ENCODE results near the gene MFSD6. TPM values are rescaled to one million over a fixed set of nuclear protein-coding genes. Genes with fewer than 3 reads are reported as not detected.

Gene MFSD6
- total RNA-seq, 3 donors from 2014 or later (not counting 1 experiment from before 2014, with no cell fraction given), result 36.7 to 50.5 (median 48.0) TPM

- H3K27me3 Mint-ChIP-seq (ENCODE audit: low read depth in 2 of 2), result no peaks in the 10 kb centered on the region
- no peak for ATAC-seq
- intact Hi-C loops (cut with micrococcal nuclease), result no loop called here
- no peak for DNase-seq
- H3K36me3 ChIP-seq (ENCODE audit: control insufficient read depth, insufficient read depth, low read length), result no peaks in the 10 kb centered on the region
- peaks cover 8% of the 10 kb centered on the region for H3K4me1 ChIP-seq (ENCODE audit: control insufficient read depth, insufficient read depth, low read length)
- WGBS (ENCODE audit: insufficient coverage), result 100% methylated on average over 3 of the region's 3 CpGs
- H3K27ac ChIP-seq (ENCODE audit: low read length), result no peak overlapping the region
- H3K4me3 ChIP-seq (ENCODE audit: low read length), result no peak overlapping the region
- H3K27ac Mint-ChIP-seq, result peak overlapping the region in 1 of 2 donors; percentile 8
- TF ChIP-seq CTCF (IDR thresholded peaks at IDR 0.05), result no peak
- H3K4me1 Mint-ChIP-seq, result peaks cover 69 to 71% of the 10 kb centered on the region in 2 donors
- H3K27me3 ChIP-seq (ENCODE audit: control insufficient read depth, insufficient read depth, low read length), result no peaks in the 10 kb centered on the region
- H3K36me3 Mint-ChIP-seq, result no peaks in the 10 kb centered on the region
- H3K9me3 Mint-ChIP-seq, result no peaks in the 10 kb centered on the region
- H3K4me3 Mint-ChIP-seq, result no peak overlapping the region
- no peaks in the 10 kb centered on the region for H3K9me3 ChIP-seq (ENCODE audit: control insufficient read depth, insufficient read depth, low read length)
Observed at GRCh38 chr2:190446750-190447516, 38.8 kb downstream of the MFSD6 start.

GRCh38 chr2:190447766-190448165, 39.6 kb downstream of the MFSD6 start:
- Histone ChIP-seq H3K36me3 (ENCODE audit: control insufficient read depth, insufficient read depth, low read length) (no peaks in the 10 kb centered on the region), H3K9me3 (ENCODE audit: control insufficient read depth, insufficient read depth, low read length) (no peaks in the 10 kb centered on the region), H3K27ac (ENCODE audit: low read length) (no peak overlapping the region), H3K4me3 (ENCODE audit: low read length) (no peak overlapping the region), H3K4me1 (ENCODE audit: control insufficient read depth, insufficient read depth, low read length) (peaks cover 8% of the 10 kb centered on the region), H3K27me3 (ENCODE audit: control insufficient read depth, insufficient read depth, low read length) (no peaks in the 10 kb centered on the region)
- H3K36me3 Mint-ChIP-seq, result no peaks in the 10 kb centered on the region
- H3K27me3 Mint-ChIP-seq (ENCODE audit: low read depth in 2 of 2), result no peaks in the 10 kb centered on the region
- H3K4me1 Mint-ChIP-seq, result peaks cover 67 to 68% of the 10 kb centered on the region in 2 donors
- no peak overlapping the region for H3K4me3 Mint-ChIP-seq
- no peaks in the 10 kb centered on the region for H3K9me3 Mint-ChIP-seq
- no peak for ATAC-seq
- intact Hi-C loops (cut with micrococcal nuclease), result no loop called here
- no peak overlapping the region for H3K27ac Mint-ChIP-seq
- DNase-seq, result no peak
- no peak for TF ChIP-seq CTCF (IDR thresholded peaks at IDR 0.05)

- DNase-seq (no peak), ATAC-seq (no peak)
- H3K27ac Mint-ChIP-seq, result no peak overlapping the region
- Histone ChIP-seq H3K36me3 (ENCODE audit: control insufficient read depth, insufficient read depth, low read length) (peaks cover 5% of the 10 kb centered on the region), H3K27me3 (ENCODE audit: control insufficient read depth, insufficient read depth, low read length) (no peaks in the 10 kb centered on the region), H3K4me3 (ENCODE audit: low read length) (no peak overlapping the region), H3K4me1 (ENCODE audit: control insufficient read depth, insufficient read depth, low read length) (no peaks in the 10 kb centered on the region), H3K27ac (ENCODE audit: low read length) (no peak overlapping the region), H3K9me3 (ENCODE audit: control insufficient read depth, insufficient read depth, low read length) (no peaks in the 10 kb centered on the region)
- peaks cover 52 to 53% of the 10 kb centered on the region in 2 donors for H3K4me1 Mint-ChIP-seq
- no peak for TF ChIP-seq CTCF (IDR thresholded peaks at IDR 0.05)
- 100% methylated on average over 1 of the region's 3 CpGs for WGBS (ENCODE audit: insufficient coverage)
- no peaks in the 10 kb centered on the region for H3K9me3 Mint-ChIP-seq
- H3K4me3 Mint-ChIP-seq, result no peak overlapping the region
- intact Hi-C loops (cut with micrococcal nuclease), result no loop called here
- H3K36me3 Mint-ChIP-seq, result no peaks in the 10 kb centered on the region
- no peaks in the 10 kb centered on the region for H3K27me3 Mint-ChIP-seq (ENCODE audit: low read depth in 2 of 2)
Observed at GRCh38 chr2:190449925-190450324, 41.8 kb downstream of the MFSD6 start.

GRCh38 chr2:190450363-190450762, 42.2 kb downstream of the MFSD6 start:
- Mint-ChIP-seq H3K9me3 (no peaks in the 10 kb centered on the region), H3K27ac (no peak overlapping the region), H3K36me3 (no peaks in the 10 kb centered on the region), H3K4me1 (peaks cover 50 to 51% of the 10 kb centered on the region in 2 donors), H3K27me3 (ENCODE audit: low read depth in 2 of 2) (no peaks in the 10 kb centered on the region), H3K4me3 (no peak overlapping the region)
- no peak for ATAC-seq
- 97% methylated on average over 2 of the region's 2 CpGs for WGBS (ENCODE audit: insufficient coverage)
- no peak for DNase-seq
- intact Hi-C loops (cut with micrococcal nuclease), result no loop called here
- H3K27ac ChIP-seq (ENCODE audit: low read length), result no peak overlapping the region
- H3K4me3 ChIP-seq (ENCODE audit: low read length), result no peak overlapping the region
- no peak for TF ChIP-seq CTCF (IDR thresholded peaks at IDR 0.05)
- no peaks in the 10 kb centered on the region for H3K27me3 ChIP-seq (ENCODE audit: control insufficient read depth, insufficient read depth, low read length)
- H3K9me3 ChIP-seq (ENCODE audit: control insufficient read depth, insufficient read depth, low read length), result no peaks in the 10 kb centered on the region
- H3K36me3 ChIP-seq (ENCODE audit: control insufficient read depth, insufficient read depth, low read length), result peaks cover 5% of the 10 kb centered on the region
- no peaks in the 10 kb centered on the region for H3K4me1 ChIP-seq (ENCODE audit: control insufficient read depth, insufficient read depth, low read length)

Data from natural killer cell (primary cell).